Keratinocyte (primary cell): ENCODE data around the gene CX3CR1.

Experiments
- CTCF ChIP-seq, 3 experiments: IDR thresholded peaks in 1 of 3; conservative IDR thresholded peaks in 1 of 3; optimal IDR thresholded peaks in 1 of 3; 2 replicates in 2 of 3; 3 replicates in 1 of 3; pipeline versions ENCODE3 to v1.5.1; 2011; ENCODE audit warnings: low read length in 3 of 3, mild to moderate bottlenecking in 3 of 3, moderate library complexity in 2 of 3, control low read depth in 1 of 3, inconsistent platforms in 1 of 3; ENCODE audit not compliant: insufficient read depth in 2 of 3; ENCODE audit errors: extremely low read depth in 1 of 3
- EZH2 ChIP-seq: IDR thresholded peaks from one replicate; pipeline ENCODE4 v1.6.1; 2012; ENCODE audit warnings: inconsistent platforms, mild to moderate bottlenecking, low read length, moderate library complexity

- no peak for TF ChIP-seq CTCF (optimal IDR thresholded peaks at IDR 0.05 in 1 of 3, IDR thresholded peaks at IDR 0.05 in 1 of 3, conservative IDR thresholded peaks at IDR 0.05 in 1 of 3; ENCODE audit: extremely low read depth in 1 of 3, insufficient read depth in 2 of 3, low read length in 3 of 3)
- TF ChIP-seq EZH2 = no peak
These were observed 10.4 kb upstream of the CX3CR1 start for GRCh38 chr3:39290255-39290654.
